HUES6 (cell line): ENCODE results near the gene AREG.
"Not testable (repeated sequence)": the region's sequence is repeated elsewhere in the genome, so short reads cannot be mapped to it uniquely, and the experiment has no call there.

ENCODE experiments used
- H3K27ac ChIP-seq: 2 replicates; pipeline ENCODE4 v1.7.0; 2013; ENCODE audit warnings: low read depth, mild to moderate bottlenecking, low read length, inconsistent platforms
- H3K27me3 ChIP-seq: 2 replicates; pipeline ENCODE4 v1.6.1; 2013; ENCODE audit warnings: low read length; ENCODE audit not compliant: control insufficient read depth, insufficient read depth
- H3K36me3 ChIP-seq: 2 replicates; pipeline ENCODE4 v1.6.1; 2013; ENCODE audit warnings: low read length; ENCODE audit not compliant: control insufficient read depth, insufficient read depth
- H3K4me1 ChIP-seq: 2 replicates; pipeline ENCODE4 v1.6.1; 2013; ENCODE audit warnings: low read length; ENCODE audit not compliant: control insufficient read depth, insufficient read depth
- H3K4me3 ChIP-seq: 2 replicates; pipeline ENCODE4 v1.5.1; 2013; ENCODE audit warnings: low read depth, low read length
- H3K9ac ChIP-seq: one replicate; pipeline ENCODE4 v1.6.1; 2013; ENCODE audit warnings: mild to moderate bottlenecking, low read length
- H3K9me3 ChIP-seq: 2 replicates; pipeline ENCODE4 v1.6.1; 2013; ENCODE audit warnings: low read depth, low read length; ENCODE audit not compliant: control insufficient read depth, insufficient read depth

The AREG gene

DNA sequence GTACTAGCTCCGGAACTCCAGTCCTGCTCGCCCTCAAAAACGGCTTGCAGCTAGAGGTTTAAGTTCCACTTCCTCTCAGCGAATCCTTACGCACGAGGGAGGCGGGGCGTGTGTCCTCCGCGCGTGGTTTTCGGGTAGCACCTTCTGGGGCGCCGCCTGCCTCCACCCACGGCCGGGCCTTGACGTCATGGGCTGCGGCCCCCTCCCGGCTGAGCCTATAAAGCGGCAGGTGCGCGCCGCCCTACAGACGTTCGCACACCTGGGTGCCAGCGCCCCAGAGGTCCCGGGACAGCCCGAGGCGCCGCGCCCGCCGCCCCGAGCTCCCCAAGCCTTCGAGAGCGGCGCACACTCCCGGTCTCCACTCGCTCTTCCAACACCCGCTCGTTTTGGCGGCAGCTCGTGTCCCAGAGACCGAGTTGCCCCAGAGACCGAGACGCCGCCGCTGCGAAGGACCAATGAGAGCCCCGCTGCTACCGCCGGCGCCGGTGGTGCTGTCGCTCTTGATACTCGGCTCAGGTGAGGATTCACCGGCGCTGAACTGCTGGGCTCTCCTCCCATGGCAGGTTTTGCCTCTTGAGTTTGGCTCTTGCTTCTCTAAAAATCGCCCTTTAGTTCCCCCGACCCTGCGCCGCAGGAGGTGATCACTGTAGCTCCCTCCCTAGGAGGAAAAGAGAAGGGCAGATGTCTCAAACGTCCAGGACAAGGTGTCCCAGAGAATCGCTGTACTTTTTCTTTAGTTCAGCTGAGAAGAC, at the start of gene AREG:
TSS of gene AREG (plus strand) at position 246 of the 752 bp plus-strand sequence. CDS start at position 456, 210 bp downstream.
- Histone ChIP-seq H3K27ac (no peak within 1 kb of the TSS), H3K9me3 (no peaks in the 10 kb centered on the region), H3K4me1 (peaks cover 3% of the 10 kb centered on the region; the same call in 1 of the 2 replicates), H3K36me3 (no peaks in the 10 kb centered on the region), H3K27me3 (peaks cover 39% of the 10 kb centered on the region), H3K4me3 (peak within 1 kb of the TSS; percentile 70), H3K9ac (no peak within 1 kb of the TSS)

DNA sequence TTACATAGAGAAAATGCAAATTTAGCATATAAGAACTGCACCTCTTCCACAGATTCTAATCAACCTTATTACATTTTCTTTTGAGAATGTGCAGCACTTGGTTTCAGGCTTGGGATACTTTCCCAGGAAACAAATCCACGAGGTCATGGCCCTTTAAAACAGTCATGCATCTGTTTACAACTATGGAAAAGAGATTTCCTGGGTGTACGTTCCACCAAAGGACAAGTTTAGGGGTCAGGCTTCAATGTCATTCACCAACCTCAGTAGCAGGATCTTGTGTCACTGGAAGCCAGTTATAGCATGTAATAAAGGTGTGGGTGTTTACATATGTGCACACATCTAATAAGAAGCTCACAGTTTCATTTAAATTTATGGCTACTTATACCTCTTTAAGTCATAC, 49.3 kb upstream of the AREG start:
- no peaks in the 10 kb centered on the region for H3K36me3 ChIP-seq
- H3K4me3 ChIP-seq: no peak overlapping the region
- H3K9me3 ChIP-seq: no peaks in the 10 kb centered on the region; the same call in 1 of the 2 replicates
- H3K27ac ChIP-seq: no peak overlapping the region
- H3K9ac ChIP-seq: no peak overlapping the region
- H3K4me1 ChIP-seq: no peaks in the 10 kb centered on the region
- no peaks in the 10 kb centered on the region for H3K27me3 ChIP-seq

DNA sequence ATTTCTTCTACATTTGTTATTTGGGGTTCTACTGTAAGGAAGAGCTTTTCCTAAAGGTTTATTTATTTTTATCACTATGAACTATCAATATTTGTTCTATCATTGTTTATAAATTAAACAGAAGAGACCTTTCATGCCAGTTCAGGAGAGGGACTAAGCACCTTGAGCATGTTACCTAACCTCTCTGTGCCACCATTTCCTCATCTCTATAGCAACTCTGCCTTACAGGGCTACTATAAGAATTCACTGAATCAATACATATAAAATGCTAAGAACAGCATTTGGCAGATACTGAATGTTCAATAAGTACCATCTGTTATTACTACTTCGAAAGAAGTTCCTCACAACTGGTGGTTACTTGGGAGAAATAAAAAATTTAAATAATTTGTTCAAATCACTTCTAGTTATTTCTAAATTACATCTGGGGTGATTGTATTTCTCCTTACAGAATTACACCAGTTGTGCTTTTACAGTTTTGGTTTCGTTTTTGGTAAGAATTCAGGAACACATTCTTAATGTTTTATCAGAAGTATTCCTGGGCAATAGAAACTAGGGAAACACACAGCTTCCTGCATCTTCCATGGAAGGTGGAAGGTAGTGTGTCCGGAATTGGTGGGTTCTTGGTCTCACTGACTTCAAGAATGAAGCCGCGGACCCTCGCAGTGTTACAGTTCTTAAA, 47.0 kb upstream of the AREG start:
- H3K27me3 ChIP-seq: no peaks in the 10 kb centered on the region
- no peaks in the 10 kb centered on the region for H3K4me1 ChIP-seq
- H3K4me3 ChIP-seq: no peak overlapping the region
- H3K9ac ChIP-seq: no peak overlapping the region
- no peaks in the 10 kb centered on the region; the same call in 1 of the 2 replicates for H3K9me3 ChIP-seq
- H3K27ac ChIP-seq: no peak overlapping the region
- H3K36me3 ChIP-seq: no peaks in the 10 kb centered on the region

DNA sequence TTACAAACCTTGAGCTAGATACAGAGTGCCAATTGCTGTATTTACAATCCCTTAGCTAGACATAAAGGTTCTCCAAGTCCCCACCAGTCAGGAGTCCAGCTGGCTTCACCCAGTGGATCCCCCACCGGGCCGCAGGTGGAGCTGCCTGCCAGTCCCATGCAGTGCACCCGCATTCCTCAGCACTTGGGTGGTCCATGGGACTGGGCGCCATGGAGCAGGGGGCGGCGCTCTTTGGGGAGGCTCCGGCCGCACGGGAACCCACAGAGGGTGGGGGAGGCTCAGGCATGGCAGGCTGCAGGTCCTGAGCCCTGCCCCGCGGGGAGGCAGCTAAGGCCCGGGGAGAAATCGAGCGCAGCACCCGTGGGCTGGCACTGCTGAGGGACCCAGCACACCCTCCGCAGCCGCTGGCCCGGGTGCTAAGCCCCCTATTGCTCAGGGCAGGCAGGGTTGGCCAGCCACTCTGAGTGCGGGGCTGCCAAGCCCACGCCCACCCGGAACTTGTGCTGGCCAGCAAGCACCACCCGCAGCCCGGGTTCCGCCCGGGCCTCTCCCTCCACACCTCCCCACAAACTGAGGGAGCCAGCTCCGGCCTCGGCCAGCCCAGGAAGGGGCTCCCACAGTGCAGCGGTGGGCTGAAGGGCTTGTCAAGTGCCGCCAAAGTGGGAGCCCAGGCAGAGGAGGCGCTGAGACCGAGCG, 45.9 kb upstream of the AREG start:
- not testable (repeated sequence) for H3K9me3 ChIP-seq, H3K36me3 ChIP-seq, H3K27ac ChIP-seq, H3K4me3 ChIP-seq, H3K27me3 ChIP-seq, H3K9ac ChIP-seq, H3K4me1 ChIP-seq

- H3K36me3 ChIP-seq: no peaks in the 10 kb centered on the region
- no peak overlapping the region for H3K9ac ChIP-seq
- no peaks in the 10 kb centered on the region for H3K27me3 ChIP-seq
- no peaks in the 10 kb centered on the region; the same call in 1 of the 2 replicates for H3K9me3 ChIP-seq
- H3K27ac ChIP-seq: no peak overlapping the region
- no peak overlapping the region for H3K4me3 ChIP-seq
- no peaks in the 10 kb centered on the region for H3K4me1 ChIP-seq
These were observed 44.5 kb upstream of the AREG start for GRCh38 chr4:74400395-74400794.

DNA sequence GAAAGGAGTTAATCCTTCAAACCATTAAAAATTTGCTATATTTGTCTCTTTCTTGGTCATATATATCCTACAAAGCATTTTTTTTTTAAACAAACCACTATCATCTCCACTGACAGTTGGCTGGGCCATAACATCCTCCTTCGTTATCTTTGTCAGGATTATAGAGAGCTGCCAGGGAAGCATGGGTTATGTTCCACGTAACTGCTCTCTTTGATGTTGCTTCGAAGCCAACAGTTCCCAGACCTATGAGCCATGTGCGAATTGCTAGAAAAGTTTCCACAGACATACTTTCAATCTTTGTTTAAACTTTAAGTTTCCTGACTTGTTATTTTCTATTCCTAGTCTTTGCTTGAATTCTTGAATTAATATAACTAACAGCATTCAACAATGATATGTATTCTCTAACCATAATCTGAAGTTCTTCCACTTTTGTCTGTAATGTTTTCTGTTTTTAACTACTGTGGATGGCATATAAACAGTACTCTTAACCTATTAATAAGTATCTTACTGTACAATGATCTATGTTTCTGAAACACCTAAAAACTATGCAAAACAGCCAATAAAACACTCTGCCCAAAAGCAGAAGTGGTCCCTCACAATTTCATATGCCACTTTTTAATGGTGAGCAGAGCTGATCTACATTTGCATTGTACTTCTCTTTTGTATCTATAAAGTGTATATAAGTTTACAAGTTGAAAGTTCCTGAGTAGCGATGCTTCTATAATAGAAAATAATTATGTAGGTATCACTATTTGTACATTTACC, 42.1 kb upstream of the AREG start:
- Histone ChIP-seq H3K9ac (no peak overlapping the region), H3K27me3 (no peaks in the 10 kb centered on the region), H3K4me1 (no peaks in the 10 kb centered on the region), H3K36me3 (no peaks in the 10 kb centered on the region), H3K4me3 (no peak overlapping the region), H3K27ac (no peak overlapping the region), H3K9me3 (no peaks in the 10 kb centered on the region; the same call in 1 of the 2 replicates)

GRCh38 chr4:74407891-74408290, 37.0 kb upstream of the AREG start:
- H3K4me1 ChIP-seq: peaks cover 17% of the 10 kb centered on the region
- no peak overlapping the region for H3K27ac ChIP-seq
- H3K27me3 ChIP-seq: no peaks in the 10 kb centered on the region
- H3K9ac ChIP-seq: no peak overlapping the region
- no peaks in the 10 kb centered on the region for H3K9me3 ChIP-seq
- H3K4me3 ChIP-seq: no peak overlapping the region
- no peaks in the 10 kb centered on the region for H3K36me3 ChIP-seq

DNA sequence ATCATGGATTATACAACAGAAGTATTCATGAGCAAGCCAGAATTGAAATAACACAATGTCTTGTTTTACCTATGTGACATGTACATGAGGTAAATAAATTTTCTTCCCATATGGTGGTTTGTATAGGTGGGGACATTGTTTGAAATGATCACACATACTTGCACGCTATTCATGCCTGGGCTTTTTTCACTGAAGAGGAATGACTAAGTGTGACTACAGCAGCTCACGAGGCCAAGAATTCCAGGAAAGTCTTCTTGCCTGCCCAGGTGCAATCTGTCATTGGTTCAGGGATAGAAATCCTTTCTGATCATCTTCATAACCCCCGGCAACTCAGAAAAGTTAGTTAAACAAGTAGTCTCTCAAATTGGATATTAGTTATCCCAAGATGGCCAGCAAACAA, 36.3 kb upstream of the AREG start:
- Histone ChIP-seq H3K4me3 (no peak overlapping the region), H3K27ac (no peak overlapping the region), H3K4me1 (peaks cover 17% of the 10 kb centered on the region), H3K27me3 (no peaks in the 10 kb centered on the region), H3K36me3 (no peaks in the 10 kb centered on the region), H3K9me3 (no peaks in the 10 kb centered on the region), H3K9ac (no peak overlapping the region)

DNA sequence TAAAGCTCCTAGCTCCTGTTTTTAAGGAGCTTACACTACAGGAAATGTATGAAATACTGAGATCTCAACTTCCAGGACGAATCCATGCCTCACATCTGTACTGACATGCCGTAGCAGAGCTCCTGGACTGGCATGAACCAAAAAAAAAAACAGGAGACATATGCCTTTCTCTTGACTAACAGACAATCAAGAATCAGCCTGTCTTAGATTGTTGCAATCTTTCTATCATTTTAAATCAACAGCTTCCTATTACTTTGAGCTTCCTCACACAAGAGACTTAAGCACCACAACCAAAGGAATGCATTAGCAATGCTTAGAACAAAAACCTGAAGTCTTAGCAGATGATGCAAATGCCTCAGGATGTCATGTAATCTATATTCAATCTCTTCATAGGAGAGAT, 34.7 kb upstream of the AREG start:
- Histone ChIP-seq H3K27ac (no peak overlapping the region), H3K9me3 (no peaks in the 10 kb centered on the region), H3K4me1 (peaks cover 17% of the 10 kb centered on the region), H3K27me3 (no peaks in the 10 kb centered on the region), H3K4me3 (no peak overlapping the region), H3K36me3 (no peaks in the 10 kb centered on the region), H3K9ac (no peak overlapping the region)

GRCh38 chr4:74412225-74412624, 32.7 kb upstream of the AREG start:
- Histone ChIP-seq H3K36me3 (no peaks in the 10 kb centered on the region), H3K4me1 (peaks cover 17% of the 10 kb centered on the region), H3K4me3 (no peak overlapping the region), H3K27me3 (no peaks in the 10 kb centered on the region), H3K9me3 (no peaks in the 10 kb centered on the region), H3K27ac (no peak overlapping the region), H3K9ac (no peak overlapping the region)
